Karpas-422 (cell line): ENCODE measurements around the gene BRAF. TPM values are rescaled to one million over a fixed set of nuclear protein-coding genes. Genes with fewer than 3 reads are reported as not detected.
"Not testable (repeated sequence)": the region's sequence is repeated elsewhere in the genome, so short reads cannot be mapped to it uniquely, and the experiment has no call there.

Experiments used
- DNase-seq: peaks from one replicate; pipeline ENCODE4 v3.0.0-alpha.2; 2015
- H2AFZ ChIP-seq: fragments of 200-600 bp; sonication (generic); 2 replicates; pipeline ENCODE4 v1.6.1; 2014; ENCODE audit warnings: antibody characterized with exemption, low read length, mixed read lengths
- H3K27ac ChIP-seq: fragments of 200-600 bp; sonication (generic); 2 replicates; pipeline ENCODE4 v1.5.1; 2014; ENCODE audit warnings: mild to moderate bottlenecking, low read length, moderate library complexity
- H3K27me3 ChIP-seq: fragments of 200-600 bp; sonication (generic); 2 replicates; pipeline ENCODE4 v1.6.1; 2014; ENCODE audit warnings: low read length, mixed read lengths
- H3K36me3 ChIP-seq: fragments of 200-600 bp; sonication (generic); 2 replicates; pipeline ENCODE4 v1.6.1; 2014; ENCODE audit warnings: low read length, mixed read lengths; ENCODE audit not compliant: insufficient read depth
- H3K4me1 ChIP-seq: fragments of 200-600 bp; sonication (generic); 2 replicates; pipeline ENCODE4 v1.6.1; 2014; ENCODE audit warnings: mild to moderate bottlenecking, low read length, mixed read lengths
- H3K4me2 ChIP-seq: fragments of 200-600 bp; sonication (generic); 2 replicates; pipeline ENCODE4 v1.6.1; 2014; ENCODE audit warnings: low read length, low read depth, mild to moderate bottlenecking; ENCODE audit not compliant: poor library complexity, severe bottlenecking
- H3K4me3 ChIP-seq: fragments of 200-600 bp; sonication (generic); 2 replicates; pipeline ENCODE4 v1.5.1; 2014; ENCODE audit warnings: mild to moderate bottlenecking, antibody characterized with exemption, low read length, mixed read lengths
- H3K79me2 ChIP-seq: fragments of 200-600 bp; sonication (generic); 2 replicates; pipeline ENCODE4 v1.6.1; 2014; ENCODE audit warnings: mild to moderate bottlenecking, low read length, mixed read lengths
- H3K9ac ChIP-seq: fragments of 200-600 bp; sonication (generic); 2 replicates; pipeline ENCODE4 v1.6.0; 2014; ENCODE audit warnings: low read length
- H3K9me2 ChIP-seq: fragments of 200-600 bp; sonication (generic), shearing (Covaris generic); replicated peaks from 2 replicates; pipeline ENCODE4 v1.6.0; 2014; ENCODE audit warnings: mild to moderate bottlenecking, low read length, moderate library complexity; ENCODE audit not compliant: insufficient read depth
- H3K9me3 ChIP-seq: fragments of 300-700, 200-600 bp; sonication (generic); 2 replicates; pipeline ENCODE4 v1.6.1; 2014; ENCODE audit warnings: low read length, mixed read lengths
- H4K20me1 ChIP-seq: fragments of 200-600 bp; sonication (generic); 2 replicates; pipeline ENCODE4 v1.6.1; 2014; ENCODE audit warnings: mild to moderate bottlenecking, antibody characterized with exemption, low read length, low read depth; ENCODE audit not compliant: insufficient read depth
- total RNA-seq: library from RNA; depleted of rRNA; stranded (reverse); fragments of >200 nt; shearing (Covaris generic); gene quantifications from 2 replicates; pipeline ENCODE4 v1.2.3, GENCODE V29; 2014; ENCODE audit warnings: low replicate concordance

BRAF gene
- total RNA-seq, 1 experiment from 2014 or later, result 72.6 TPM

GRCh38 chr7:140673774-140674155 is 251.0 kb downstream of the BRAF start:
- H3K9me3 ChIP-seq, result no peaks in the 10 kb centered on the region

DNA sequence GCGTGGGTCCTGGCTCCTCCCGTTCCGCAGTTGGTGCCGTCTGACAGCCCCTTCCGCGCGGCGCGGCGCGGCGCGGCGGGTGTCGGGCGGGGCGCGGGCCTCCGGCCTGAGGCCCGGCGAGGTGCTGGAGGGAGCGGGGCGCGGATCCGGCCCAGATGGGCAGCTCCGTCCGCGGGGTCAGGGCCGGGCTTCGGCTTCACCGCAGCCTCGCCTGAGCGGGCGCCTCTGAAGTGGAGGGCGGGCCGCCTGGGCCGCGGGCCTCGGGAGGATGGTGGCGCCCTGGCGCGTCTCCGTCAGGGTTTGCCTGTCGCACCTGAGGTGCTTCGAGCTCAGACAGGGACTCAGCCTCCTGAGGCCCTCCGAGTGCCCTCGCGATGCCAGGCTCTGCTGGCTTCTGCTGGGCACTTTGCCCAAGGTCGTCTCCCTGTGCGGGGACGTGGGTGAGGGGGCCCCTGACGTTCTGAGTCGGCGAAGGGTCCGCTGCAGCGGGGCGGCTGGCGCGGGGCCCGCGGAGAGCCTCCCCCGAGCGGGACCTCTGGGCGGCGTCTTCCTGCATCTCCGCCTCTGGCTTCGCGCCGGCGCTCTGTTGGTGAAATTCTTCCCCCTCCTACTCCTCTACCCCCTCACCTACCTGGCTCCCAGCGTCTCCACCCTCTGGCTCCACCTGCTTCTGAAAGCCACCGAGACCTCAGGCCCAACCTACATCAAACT is 251.5 kb downstream of the BRAF start:
- H4K20me1 ChIP-seq, result no peaks in the 10 kb centered on the region
- H3K27ac ChIP-seq, result peak overlapping the region; percentile 87
- peak overlapping the region; percentile 81 for H2AFZ ChIP-seq
- H3K79me2 ChIP-seq, result peaks cover 20% of the 10 kb centered on the region
- no peaks in the 10 kb centered on the region for H3K9me2 ChIP-seq
- no peaks in the 10 kb centered on the region for H3K36me3 ChIP-seq
- no peaks in the 10 kb centered on the region for H3K27me3 ChIP-seq
- H3K9me3 ChIP-seq, result no peaks in the 10 kb centered on the region
- peaks cover 56% of the 10 kb centered on the region for H3K4me1 ChIP-seq
- H3K4me3 ChIP-seq, result peak overlapping the region; percentile 77
- DNase-seq, result peak; percentile 79
- peak overlapping the region; percentile 88 for H3K9ac ChIP-seq
- H3K4me2 ChIP-seq, result peak overlapping the region; percentile 94

More at GRCh38 chr7:140673774-140674155, 251.0 kb downstream of the BRAF start:
- Histone ChIP-seq H2AFZ (peak overlapping the region; percentile 81; the same call in 1 of the 2 replicates), H3K9me2 (no peaks in the 10 kb centered on the region), H3K4me1 (peaks cover 56% of the 10 kb centered on the region), H3K9ac (peak overlapping the region; percentile 88), H3K27me3 (no peaks in the 10 kb centered on the region), H3K79me2 (peaks cover 20% of the 10 kb centered on the region), H3K4me3 (peak overlapping the region; percentile 77), H3K36me3 (no peaks in the 10 kb centered on the region), H4K20me1 (no peaks in the 10 kb centered on the region), H3K27ac (peak overlapping the region; percentile 87), H3K4me2 (peak overlapping the region; percentile 94)
- DNase-seq, result no peak

DNA sequence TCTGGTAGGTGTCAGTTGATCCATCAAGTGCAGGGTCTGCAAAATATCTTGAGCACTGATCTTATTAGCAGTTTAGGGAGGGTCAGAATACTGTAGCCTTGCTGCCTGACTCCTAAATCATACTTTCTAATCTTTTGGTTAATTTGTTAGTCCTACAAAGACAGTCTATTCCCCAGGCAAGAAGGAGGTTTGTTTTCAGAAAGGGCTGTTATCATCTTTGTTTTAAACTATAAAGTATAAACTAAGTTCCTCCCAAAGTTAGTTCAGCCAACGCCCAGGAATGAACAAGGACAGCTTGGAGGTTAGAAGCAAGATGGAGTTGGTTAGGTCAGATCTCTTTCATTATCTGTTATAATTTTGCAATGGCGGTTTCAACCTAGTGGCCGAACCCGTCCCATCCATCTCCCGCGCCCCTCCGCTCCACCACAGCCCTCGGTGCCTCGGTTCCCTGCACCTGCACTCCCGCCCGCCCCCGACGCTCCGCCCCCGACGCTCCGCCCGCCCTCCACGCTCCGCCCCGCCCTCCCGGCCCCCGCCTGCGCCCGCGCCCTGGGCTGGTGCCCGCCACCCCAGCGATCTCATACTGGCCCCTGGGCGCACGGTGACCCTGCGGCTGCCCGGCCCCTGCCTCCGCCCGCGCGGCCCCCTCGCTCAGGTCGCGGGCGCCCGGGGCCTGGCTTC is 252.2 kb downstream of the BRAF start, which contains the start of gene ADCK2:
ADCK2 (plus strand) TSS at position 564 of the 681 bp plus-strand sequence. CDS start 386 bp downstream, outside the sequence.
- H3K4me1 ChIP-seq, result peaks cover 50% of the 10 kb centered on the region

DNA sequence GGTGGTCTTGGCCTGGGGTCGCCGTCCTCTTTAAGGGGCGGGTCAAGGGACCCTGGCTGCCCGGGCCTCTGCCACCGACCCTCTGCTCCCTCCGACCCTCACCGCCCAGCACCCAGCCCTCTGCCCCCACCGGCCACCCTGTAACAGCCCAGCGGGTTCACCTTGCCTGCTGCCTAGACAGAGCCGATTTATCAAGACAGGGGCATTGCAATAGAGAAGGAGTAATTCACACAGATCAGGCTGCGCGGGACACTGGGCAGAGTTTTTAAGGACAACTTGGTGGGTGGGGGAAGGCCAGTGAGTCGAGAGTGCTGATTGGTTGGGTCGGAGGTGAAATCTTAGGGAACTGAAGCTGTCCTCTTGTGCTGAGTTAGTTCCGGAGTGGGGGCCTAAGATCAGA is 252.8 kb downstream of the BRAF start:
- H3K9me2 ChIP-seq, result no peaks in the 10 kb centered on the region
- DNase-seq, result no peak
- 0 out of 2 replicates have a peak, but pooled peaks cover 12% of the 10 kb centered on the region for H3K79me2 ChIP-seq
- H3K4me1 ChIP-seq, result peaks cover 45% of the 10 kb centered on the region
- no peaks in the 10 kb centered on the region for H3K9me3 ChIP-seq
- peak overlapping the region; percentile 94; the same call in 1 of the 2 replicates for H2AFZ ChIP-seq
- no peaks in the 10 kb centered on the region for H3K27me3 ChIP-seq
- no peaks in the 10 kb centered on the region for H4K20me1 ChIP-seq
- H3K27ac ChIP-seq, result no peak overlapping the region
- peak overlapping the region; percentile 32 for H3K9ac ChIP-seq
- peak overlapping the region; percentile 52 for H3K4me3 ChIP-seq
- H3K4me2 ChIP-seq, result peak overlapping the region; percentile 94
- H3K36me3 ChIP-seq, result no peaks in the 10 kb centered on the region

More for the DNA sequence above, 252.2 kb downstream of the BRAF start, which contains the start of gene ADCK2:
- H3K9me3 ChIP-seq, result no peaks in the 10 kb centered on the region
- DNase-seq, result peak; percentile 86
- H3K9ac ChIP-seq, result peak within 1 kb of the TSS; percentile 88
- no peaks in the 10 kb centered on the region for H3K36me3 ChIP-seq
- H3K4me2 ChIP-seq, result peak within 1 kb of the TSS; percentile 94
- peak within 1 kb of the TSS; percentile 87 for H3K27ac ChIP-seq
- H3K79me2 ChIP-seq, result peaks cover 15% of the 10 kb centered on the region
- H3K27me3 ChIP-seq, result no peaks in the 10 kb centered on the region
- no peaks in the 10 kb centered on the region for H4K20me1 ChIP-seq
- no peaks in the 10 kb centered on the region for H3K9me2 ChIP-seq
- peak within 1 kb of the TSS; percentile 94 for H2AFZ ChIP-seq
- H3K4me3 ChIP-seq, result peak within 1 kb of the TSS; percentile 77

DNA sequence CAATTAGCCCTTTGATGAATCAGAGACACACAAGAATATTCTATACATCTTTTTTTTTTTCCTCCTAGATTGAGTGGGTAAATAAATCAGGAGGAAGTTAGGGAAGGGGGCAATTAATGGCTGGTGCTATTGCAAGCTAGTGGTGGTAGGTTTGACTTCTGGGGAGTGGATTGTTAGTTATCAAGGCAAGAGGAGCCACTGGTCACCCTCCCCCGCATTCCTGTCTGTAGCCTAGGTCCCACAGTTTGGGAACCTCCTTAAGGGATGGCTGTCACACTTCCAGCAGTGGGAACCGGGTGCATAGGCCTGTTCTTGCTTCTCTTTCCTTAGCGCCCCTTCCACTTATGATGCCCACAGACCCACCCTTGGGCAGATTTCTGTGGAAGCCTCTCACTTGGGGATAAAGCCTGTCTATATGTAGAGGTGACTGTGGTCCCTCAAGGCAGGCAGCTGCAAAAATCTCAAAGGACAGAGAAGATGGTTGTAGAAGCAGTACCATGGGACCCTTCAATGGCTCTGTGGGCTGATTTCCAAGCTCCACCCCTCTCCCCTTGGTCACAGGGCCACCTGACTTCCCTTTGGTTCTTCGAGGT is 254.3 kb downstream of the BRAF start:
- H3K79me2 ChIP-seq, result 0 out of 2 replicates have a peak, but pooled peaks cover 5% of the 10 kb centered on the region
- H4K20me1 ChIP-seq, result no peaks in the 10 kb centered on the region
- no peaks in the 10 kb centered on the region for H3K9me3 ChIP-seq
- no peak overlapping the region for H3K27ac ChIP-seq
- peak; percentile 39 for DNase-seq
- no peaks in the 10 kb centered on the region for H3K36me3 ChIP-seq
- H3K27me3 ChIP-seq, result no peaks in the 10 kb centered on the region
- H3K9ac ChIP-seq, result no peak overlapping the region
- peaks cover 29% of the 10 kb centered on the region for H3K4me1 ChIP-seq
- no peak overlapping the region for H3K4me2 ChIP-seq
- no peak overlapping the region for H2AFZ ChIP-seq
- no peak overlapping the region for H3K4me3 ChIP-seq
- no peaks in the 10 kb centered on the region for H3K9me2 ChIP-seq

- not testable (repeated sequence) for H3K9me2 ChIP-seq, H3K27me3 ChIP-seq, H3K4me2 ChIP-seq, H3K9ac ChIP-seq, H3K79me2 ChIP-seq, H2AFZ ChIP-seq, H3K27ac ChIP-seq, H4K20me1 ChIP-seq, H3K36me3 ChIP-seq, DNase-seq, H3K4me3 ChIP-seq, H3K9me3 ChIP-seq
- peaks cover 23% of the 10 kb centered on the region for H3K4me1 ChIP-seq
These were observed 254.9 kb downstream of the BRAF start for GRCh38 chr7:140669862-140670261.

DNA sequence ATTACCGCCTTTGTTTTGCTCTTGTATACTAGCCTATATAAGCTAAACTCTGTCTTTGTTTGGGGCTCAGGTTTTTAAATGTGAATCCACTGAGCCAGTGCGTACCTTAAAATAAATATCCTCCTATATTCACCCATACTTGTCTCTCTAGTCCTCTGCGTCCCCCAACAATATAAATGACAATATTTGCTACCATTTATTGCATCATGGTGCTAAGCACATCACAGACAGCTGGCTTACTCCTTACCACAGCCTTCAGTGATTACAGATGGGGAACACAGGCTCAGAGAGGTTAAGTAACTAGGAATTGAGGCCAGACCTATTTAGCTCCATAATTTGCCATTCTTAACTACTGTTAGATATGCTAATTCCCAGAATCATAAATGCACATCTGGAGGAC is 255.4 kb downstream of the BRAF start:
- H3K4me3 ChIP-seq, result no peak overlapping the region

More for the DNA sequence above, 255.4 kb downstream of the BRAF start:
- H4K20me1 ChIP-seq, result no peaks in the 10 kb centered on the region
- H2AFZ ChIP-seq, result no peak overlapping the region
- H3K9ac ChIP-seq, result no peak overlapping the region
- peaks cover 18% of the 10 kb centered on the region for H3K4me1 ChIP-seq
- H3K9me2 ChIP-seq, result no peaks in the 10 kb centered on the region
- H3K4me2 ChIP-seq, result no peak overlapping the region
- H3K27ac ChIP-seq, result no peak overlapping the region
- peak; percentile 37 for DNase-seq
- H3K27me3 ChIP-seq, result no peaks in the 10 kb centered on the region
- H3K36me3 ChIP-seq, result no peaks in the 10 kb centered on the region
- H3K9me3 ChIP-seq, result no peaks in the 10 kb centered on the region
- H3K79me2 ChIP-seq, result 0 out of 2 replicates have a peak, but pooled peaks cover 3% of the 10 kb centered on the region
